Endodermal cell (in vitro differentiated cells): ENCODE data around the gene COG2. TPM values are rescaled to one million over a fixed set of nuclear protein-coding genes. Genes with fewer than 3 reads are reported as not detected.
A peak's percentile ranks its signal among the peaks of the same experiment; 100 is the strongest.

Source experiments
- DNase-seq: peaks from one replicate; pipeline ENCODE4 v3.0.0-alpha.2; 2017
- H3K27ac ChIP-seq: 2 replicates; pipeline ENCODE4 v1.5.1; 2013; ENCODE audit warnings: mild to moderate bottlenecking, low read depth, low read length, moderate library complexity
- H3K27me3 ChIP-seq: 2 replicates; pipeline ENCODE4 v1.6.1; 2013; ENCODE audit warnings: mild to moderate bottlenecking, low read length, moderate library complexity; ENCODE audit not compliant: insufficient read depth, control insufficient read depth, poor library complexity, severe bottlenecking
- H3K36me3 ChIP-seq: 2 replicates; pipeline ENCODE4 v1.7.0; 2013; ENCODE audit warnings: mild to moderate bottlenecking, low read length, moderate library complexity; ENCODE audit not compliant: control insufficient read depth, insufficient read depth
- H3K4me1 ChIP-seq: one replicate; pipeline ENCODE4 v1.7.0; 2013; ENCODE audit warnings: low read length; ENCODE audit not compliant: control insufficient read depth, insufficient read depth
- H3K4me3 ChIP-seq: 2 replicates; pipeline ENCODE4 v1.5.1; 2013; ENCODE audit warnings: mild to moderate bottlenecking, low read length, moderate library complexity
- H3K9ac ChIP-seq: 2 replicates; pipeline ENCODE4 v1.6.1; 2013; ENCODE audit warnings: mild to moderate bottlenecking, low read length, moderate library complexity; ENCODE audit not compliant: poor library complexity, severe bottlenecking; ENCODE audit errors: extremely low read depth
- H3K9me3 ChIP-seq: 2 replicates; pipeline ENCODE4 v1.6.1; 2013; ENCODE audit warnings: mild to moderate bottlenecking, low read length, moderate library complexity; ENCODE audit not compliant: control insufficient read depth
- H3K27ac Mint-ChIP-seq: 2 replicates; pipeline ENCODE4 v1.8.0; 2020; ENCODE audit warnings: mixed read lengths
- H3K27me3 Mint-ChIP-seq: 2 replicates; pipeline ENCODE4 v1.8.0; 2021; ENCODE audit warnings: mild to moderate bottlenecking, mixed read lengths; ENCODE audit not compliant: insufficient read depth
- H3K36me3 Mint-ChIP-seq: 2 replicates; pipeline ENCODE4 v1.8.0; 2020; ENCODE audit warnings: low read depth, mixed read lengths
- H3K4me1 Mint-ChIP-seq: 2 replicates; pipeline ENCODE4 v1.8.0; 2020; ENCODE audit warnings: mixed read lengths
- H3K4me3 Mint-ChIP-seq: 2 replicates; pipeline ENCODE4 v1.8.0; 2020; ENCODE audit warnings: mild to moderate bottlenecking, moderate library complexity, mixed read lengths
- H3K9me3 Mint-ChIP-seq: 2 replicates; pipeline ENCODE4 v1.8.0; 2020; ENCODE audit warnings: mild to moderate bottlenecking, mixed read lengths
- CTCF ChIP-seq: fragments of 200-600 bp; sonication (generic); conservative IDR thresholded peaks from 2 replicates; pipeline ENCODE4 v1.5.0; 2021; ENCODE audit warnings: antibody characterized with exemption, mild to moderate bottlenecking
- WGBS, 2 experiments: methylation state at CpG; one replicate each; pipeline versions ENCODE4 v1.1.5 to v1.1.7; 2013; ENCODE audit warnings: missing lambda C conversion rate in 2 of 2, mixed read lengths in 1 of 2; ENCODE audit not compliant: insufficient coverage in 1 of 2, insufficient read length in 1 of 2; 5-methylcytosine and 5-hydroxymethylcytosine counted together
- total RNA-seq, 2 donors: library from RNA; stranded (reverse); fragmentation: NEBNext Ultra II Directional in 1 of 2; extraction: Animal tissue kit (Norgen Biotek cat#: 25700) in 1 of 2; gene quantifications; 2 replicates in 1 of 2; 3 replicates in 1 of 2; pipeline ENCODE4 v1.2.1, GENCODE V29; 2021

COG2 gene
- total RNA-seq, 2 donors from 2014 or later = 26.1 to 29.7 TPM

- H3K9ac ChIP-seq = no peak overlapping the region
- 94 to 100% methylated on average over 1 to 4 of the region's 4 CpGs for WGBS, 2 experiments
- Mint-ChIP-seq H3K9me3 (no peaks in the 10 kb centered on the region), H3K4me1 (peaks cover 2% of the 10 kb centered on the region), H3K36me3 (peaks cover 29% of the 10 kb centered on the region), H3K27me3 (no peaks in the 10 kb centered on the region), H3K4me3 (no peak overlapping the region), H3K27ac (peak overlapping the region; percentile 5)
- DNase-seq = no peak
- peaks cover 32% of the 10 kb centered on the region for H3K36me3 ChIP-seq
- H3K27ac ChIP-seq = no peak overlapping the region
- no peaks in the 10 kb centered on the region for H3K9me3 ChIP-seq
- no peak overlapping the region for H3K4me3 ChIP-seq
- TF ChIP-seq CTCF = no peak
- H3K4me1 ChIP-seq = no peaks in the 10 kb centered on the region
- no peaks in the 10 kb centered on the region for H3K27me3 ChIP-seq
Measured at GRCh38 chr1:230694464-230694863, 52.2 kb downstream of the COG2 start.

GRCh38 chr1:230694991-230695390 is 52.7 kb downstream of the COG2 start:
- TF ChIP-seq CTCF = no peak
- H3K27me3 ChIP-seq = no peaks in the 10 kb centered on the region
- 68 to 84% methylated on average over 4 of the region's 4 CpGs for WGBS, 2 experiments
- H3K27ac ChIP-seq = no peak overlapping the region
- Mint-ChIP-seq H3K4me1 (peaks cover 2% of the 10 kb centered on the region), H3K4me3 (no peak overlapping the region), H3K36me3 (peaks cover 24% of the 10 kb centered on the region), H3K27me3 (no peaks in the 10 kb centered on the region), H3K27ac (peak overlapping the region; percentile 5), H3K9me3 (no peaks in the 10 kb centered on the region)
- peaks cover 27% of the 10 kb centered on the region for H3K36me3 ChIP-seq
- H3K9me3 ChIP-seq = no peaks in the 10 kb centered on the region
- H3K4me1 ChIP-seq = no peaks in the 10 kb centered on the region
- no peak overlapping the region for H3K9ac ChIP-seq
- DNase-seq = no peak
- H3K4me3 ChIP-seq = no peak overlapping the region

GRCh38 chr1:230696218-230696617 is 53.9 kb downstream of the COG2 start:
- no peak overlapping the region for H3K4me3 ChIP-seq
- Mint-ChIP-seq H3K4me1 (peaks cover 2% of the 10 kb centered on the region), H3K27me3 (no peaks in the 10 kb centered on the region), H3K27ac (no peak overlapping the region), H3K4me3 (no peak overlapping the region), H3K9me3 (no peaks in the 10 kb centered on the region), H3K36me3 (peaks cover 19% of the 10 kb centered on the region)
- no peak for DNase-seq
- H3K27me3 ChIP-seq = no peaks in the 10 kb centered on the region
- no peaks in the 10 kb centered on the region for H3K9me3 ChIP-seq
- H3K9ac ChIP-seq = no peak overlapping the region
- H3K36me3 ChIP-seq = peaks cover 14% of the 10 kb centered on the region
- TF ChIP-seq CTCF = no peak
- H3K4me1 ChIP-seq = no peaks in the 10 kb centered on the region
- no peak overlapping the region for H3K27ac ChIP-seq
- 94 to 100% methylated on average over 8 of the region's 8 CpGs for WGBS, 2 experiments
